HG03432 (cell line): Measurements from ENCODE around the gene CERS1.

Source experiments
- ATAC-seq: cut with Tn5 transposase; IDR thresholded peaks from one replicate; pipeline ENCODE4 v1.9.1; 2021; ENCODE audit warnings: mild to moderate bottlenecking, moderate library complexity; ENCODE audit not compliant: unreplicated experiment

CERS1 gene

DNA sequence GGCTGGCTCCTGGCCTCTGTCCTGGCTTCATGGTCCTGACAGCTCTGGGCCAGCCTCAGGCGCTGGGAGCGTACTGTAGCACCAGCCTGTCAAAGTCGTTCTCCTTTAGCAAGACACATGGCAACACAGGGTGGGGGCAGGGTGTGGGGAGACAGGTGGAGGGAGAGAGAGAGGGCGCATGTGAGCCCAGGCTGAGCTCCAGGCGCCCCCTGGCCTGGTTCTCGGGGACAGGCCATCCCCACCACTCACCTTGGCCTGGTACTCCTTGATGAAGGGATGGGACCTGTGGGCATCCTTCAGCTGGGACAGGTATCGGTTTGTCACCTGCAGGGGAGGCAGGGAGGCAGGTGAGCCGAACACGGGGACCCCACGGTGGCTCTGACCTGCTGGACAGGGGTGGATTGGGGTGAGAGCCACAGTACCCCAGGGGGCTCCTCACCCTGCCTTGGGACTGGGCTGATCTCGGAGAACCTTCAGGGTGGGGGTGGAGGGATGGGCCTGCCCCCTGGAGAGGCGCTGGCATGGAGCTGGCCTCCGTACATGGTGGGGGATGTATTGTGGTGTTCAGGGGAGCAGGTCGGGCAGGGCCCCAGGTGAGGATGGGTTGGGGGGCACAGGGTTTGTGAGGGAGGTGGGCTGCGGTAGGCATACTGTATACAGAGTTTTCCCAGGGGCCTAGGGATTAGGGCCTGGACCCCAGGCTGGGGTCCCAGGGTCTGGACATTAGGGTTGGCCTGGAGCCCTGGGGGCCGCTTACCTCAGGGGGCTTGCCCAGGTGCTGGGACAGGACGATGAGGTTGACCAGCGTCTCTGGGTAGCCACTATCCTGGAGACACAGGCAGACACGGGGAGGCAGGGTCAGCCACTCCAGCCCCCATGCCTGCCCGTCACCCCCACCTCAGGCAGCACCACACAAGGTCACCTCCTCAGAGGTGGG, 3.9 kb upstream of the CERS1 start:
- ATAC-seq = no peak

DNA sequence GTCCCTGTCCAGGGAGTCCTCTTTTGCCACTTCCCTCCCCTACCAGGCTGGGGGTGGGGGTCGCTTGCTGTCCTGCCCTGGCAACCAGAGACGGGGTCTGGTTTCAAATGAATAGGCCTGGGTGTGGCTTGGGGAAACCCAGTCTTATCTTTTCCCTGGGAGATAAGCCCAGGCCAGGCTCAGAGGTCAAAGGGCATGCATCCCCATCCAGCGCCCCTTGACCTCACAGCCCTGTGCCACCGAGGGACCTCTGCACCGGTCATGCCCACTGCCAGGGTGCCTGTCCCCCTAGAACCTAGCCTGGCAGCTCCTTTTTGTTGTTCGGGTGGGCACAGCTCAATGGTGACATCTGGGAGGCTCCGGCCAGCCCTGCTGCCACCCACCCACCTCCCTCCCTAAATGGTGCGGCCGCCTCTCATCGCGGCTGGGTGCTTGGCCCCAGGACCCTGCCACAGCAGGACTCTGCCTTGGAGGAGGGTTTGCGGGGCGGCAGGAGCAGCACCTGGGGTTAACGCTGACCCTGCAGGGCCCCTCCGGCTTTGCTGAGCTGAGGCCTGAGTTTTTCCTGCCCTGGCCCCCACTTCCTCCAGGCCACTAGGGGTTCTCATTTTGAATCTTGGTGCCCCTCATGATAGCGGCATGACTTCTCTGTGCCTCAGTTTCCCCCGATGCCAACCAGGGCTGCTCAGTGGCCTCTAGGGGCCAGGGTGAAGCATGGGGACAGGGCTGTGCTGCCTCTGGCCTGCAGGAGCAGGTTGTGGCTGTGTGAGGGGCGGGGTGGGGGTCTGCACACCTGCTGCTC, 2.9 kb upstream of the CERS1 start:
- ATAC-seq = no peak

DNA sequence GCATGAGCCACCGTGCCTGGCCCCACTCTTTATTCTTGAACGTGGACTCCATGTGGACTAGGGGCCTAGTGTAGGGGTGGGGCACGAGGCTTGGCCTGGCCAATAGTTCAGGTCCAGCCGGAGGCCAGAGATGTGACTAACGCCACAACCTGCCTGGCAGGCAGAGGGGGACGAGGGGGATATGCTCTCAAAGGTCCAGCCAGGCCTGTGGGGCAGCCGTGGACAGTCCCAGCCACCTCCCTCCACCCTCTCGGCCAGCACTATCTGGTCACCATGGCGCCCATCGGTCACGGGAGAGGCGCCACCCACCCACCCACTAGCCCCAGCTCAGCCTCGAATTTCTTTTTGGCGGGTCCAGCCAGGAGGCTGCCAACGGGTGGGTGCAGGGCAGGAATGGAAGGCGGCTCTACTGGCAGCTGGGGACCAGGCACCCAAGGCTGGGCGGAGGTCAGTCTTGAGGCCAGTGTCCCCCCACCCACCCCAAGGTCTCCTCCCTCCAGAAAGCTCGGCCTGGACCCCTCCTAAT, 2.2 kb upstream of the CERS1 start:
- no peak for ATAC-seq

DNA sequence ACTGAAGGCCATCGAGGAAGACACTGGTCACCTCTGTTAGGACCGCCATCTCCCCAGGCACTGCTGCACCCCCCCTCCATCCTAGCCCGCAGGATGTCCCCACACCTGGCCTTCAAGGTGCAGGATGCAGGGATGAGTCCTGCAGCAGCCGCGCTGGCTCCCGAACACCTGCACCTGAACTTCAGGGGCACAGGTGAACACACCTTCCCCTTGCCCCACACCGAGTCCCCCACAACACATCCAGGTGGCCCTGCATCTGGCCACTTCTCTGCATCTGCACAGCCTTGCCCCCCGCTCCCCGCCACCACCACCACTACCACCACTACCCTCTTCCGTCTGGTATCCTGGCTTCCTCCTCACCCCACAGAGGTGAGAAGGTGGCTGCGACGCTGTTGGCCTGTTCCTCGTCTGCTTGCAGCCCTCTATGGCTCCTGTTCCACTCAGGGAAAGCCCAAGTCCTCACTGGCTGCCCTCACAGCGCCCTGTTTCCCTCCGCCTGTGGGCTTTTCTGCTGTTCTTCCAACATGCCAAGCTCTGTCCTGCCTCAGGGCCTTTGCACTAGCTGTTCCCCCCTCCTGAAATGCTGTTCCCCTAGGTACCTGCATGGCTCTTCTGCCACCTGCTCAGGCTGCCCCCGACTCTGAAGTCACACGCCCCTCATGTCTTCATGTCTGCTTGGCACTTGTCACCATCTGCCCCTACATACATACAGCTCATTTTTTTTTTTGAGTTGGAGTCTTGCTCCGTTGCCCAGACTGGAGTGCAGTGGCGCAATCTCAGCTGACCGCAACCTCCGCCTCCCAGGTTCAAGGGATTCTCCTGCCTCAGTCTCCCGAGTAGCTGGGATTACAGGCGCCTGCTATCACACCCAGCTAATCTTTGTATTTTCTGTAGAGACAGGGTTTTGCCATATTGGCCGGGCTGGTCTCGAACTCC, 1.4 kb upstream of the CERS1 start:
- no peak for ATAC-seq

DNA sequence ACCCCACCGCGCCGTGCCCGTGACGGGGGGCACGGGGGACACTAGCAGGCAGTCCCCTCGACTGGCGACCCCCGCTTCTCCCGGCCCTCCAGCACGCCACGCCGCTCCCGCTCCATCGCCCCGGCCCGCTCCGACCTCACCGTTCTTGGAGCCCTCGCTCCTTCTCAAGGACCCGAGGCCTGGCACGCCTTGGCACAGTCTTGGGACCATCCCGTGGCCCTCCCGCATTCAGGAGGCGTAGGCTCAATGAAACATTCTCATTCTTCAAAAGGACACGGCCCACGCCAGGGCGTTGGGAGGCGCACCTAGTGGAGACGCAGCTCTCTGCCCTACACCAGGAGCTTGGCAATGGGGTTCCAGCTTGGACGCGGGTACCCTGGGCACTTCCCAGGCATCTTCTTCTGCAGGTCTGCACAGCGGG, 473 bp upstream of the CERS1 start:
- ATAC-seq = no peak

DNA sequence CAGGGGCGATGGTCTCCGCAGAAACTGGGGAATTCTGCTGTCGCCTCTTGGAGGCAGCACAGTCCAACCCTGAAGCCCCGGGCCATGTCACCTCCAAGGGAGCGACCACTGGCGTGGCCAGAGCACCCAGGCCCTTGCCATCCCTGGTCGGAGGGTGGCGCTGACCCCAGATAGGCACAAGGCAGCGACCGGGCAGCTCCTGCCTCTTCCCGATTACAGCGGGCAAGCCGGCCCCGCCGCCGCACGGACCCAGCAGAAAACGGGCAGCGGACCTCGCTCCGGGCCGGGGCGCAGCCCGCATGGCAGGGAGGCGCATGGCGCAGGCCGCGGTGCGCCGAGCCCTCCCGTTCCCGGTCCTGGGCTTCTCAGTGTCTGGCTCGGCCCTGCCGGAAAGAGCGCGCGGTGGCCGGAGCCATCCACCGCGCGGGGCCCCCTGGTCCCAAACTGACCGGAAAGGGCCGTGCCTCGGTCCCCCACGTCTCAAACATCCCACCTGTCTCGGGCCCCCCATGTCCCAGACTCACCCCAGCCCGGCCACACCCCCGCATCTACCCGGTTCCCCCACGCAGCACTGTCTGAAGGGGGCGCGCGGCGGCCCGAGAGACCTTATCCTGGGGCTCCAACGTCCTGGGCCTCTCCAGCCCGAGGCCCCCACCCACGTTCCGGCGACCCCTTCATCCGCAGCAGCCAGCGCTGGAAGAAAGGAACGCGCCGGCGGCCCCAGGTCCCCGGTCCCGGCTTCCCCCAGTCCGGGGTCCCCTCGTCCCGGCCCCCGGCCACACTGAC, 727 bp downstream of the CERS1 start:
- no peak for ATAC-seq

DNA sequence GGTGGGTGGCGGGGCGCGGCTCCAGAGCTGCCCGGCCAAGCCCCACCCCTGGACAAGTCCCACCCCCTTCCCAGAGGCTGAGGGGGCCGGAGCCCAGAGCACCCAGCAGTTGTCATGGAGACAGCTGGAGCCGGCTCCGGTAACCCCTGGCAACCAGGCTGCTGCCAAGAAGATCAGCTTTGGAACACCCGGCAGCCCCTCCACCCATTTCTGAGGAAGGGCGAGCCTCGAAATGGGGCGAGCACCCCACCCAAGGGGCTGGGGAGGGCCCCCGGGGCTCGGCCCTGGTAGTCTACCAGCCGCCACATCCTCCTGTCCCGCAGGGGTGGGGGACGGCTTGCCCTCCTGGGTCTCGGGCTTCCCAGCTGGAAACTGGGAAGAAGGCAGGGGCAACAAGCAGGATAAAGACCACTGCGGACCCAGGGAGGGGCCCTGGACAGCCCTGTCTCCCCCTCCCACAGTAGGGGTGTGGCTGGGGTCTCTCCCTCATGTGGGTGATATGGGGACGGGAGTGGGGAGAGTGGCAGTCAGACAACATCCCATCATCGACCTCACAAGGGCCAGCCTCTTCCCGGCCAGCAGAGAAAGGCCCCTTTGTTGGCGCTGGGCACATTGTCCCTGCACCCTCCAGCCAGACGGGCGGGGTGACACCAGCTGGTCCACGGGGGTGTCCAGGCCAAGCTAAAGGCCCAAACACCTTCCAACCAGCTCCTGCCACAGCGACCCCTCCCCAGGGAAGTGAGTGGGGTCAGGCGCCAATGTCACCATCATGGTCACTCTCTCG, 1.5 kb downstream of the CERS1 start:
- ATAC-seq = no peak

DNA sequence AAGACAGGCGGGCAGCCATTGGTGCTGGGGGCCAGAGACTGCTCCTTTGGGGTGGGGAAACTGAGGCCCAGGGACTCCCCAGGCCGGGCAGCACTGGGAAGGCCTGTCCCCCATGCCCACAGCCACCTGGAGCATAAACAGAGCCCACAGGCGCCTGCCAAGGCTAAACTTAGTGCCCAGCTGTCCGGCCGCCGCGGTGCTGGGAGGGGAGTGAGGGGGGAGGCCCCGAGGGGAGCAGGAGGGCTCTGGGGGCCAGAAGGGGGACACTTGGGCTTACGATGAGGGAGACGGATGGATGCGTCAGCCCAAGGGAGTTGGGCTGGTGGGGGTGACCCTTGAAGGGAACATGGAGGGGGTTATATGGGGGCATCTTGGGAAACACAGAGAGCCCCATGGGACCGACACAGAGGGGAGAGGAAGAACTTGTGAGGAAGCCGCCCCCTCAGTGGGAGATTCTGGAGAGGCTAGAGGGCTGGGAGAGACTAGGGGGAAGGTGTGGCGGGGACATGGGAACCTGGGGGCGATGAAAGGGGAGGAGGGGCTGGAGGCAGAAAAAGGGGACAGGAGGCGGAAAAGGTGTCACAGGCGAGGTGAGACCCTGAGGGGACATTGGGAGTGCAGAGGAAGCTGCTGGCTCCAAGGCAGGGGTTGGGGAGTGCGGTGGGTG, 2.2 kb downstream of the CERS1 start:
- ATAC-seq = no peak

DNA sequence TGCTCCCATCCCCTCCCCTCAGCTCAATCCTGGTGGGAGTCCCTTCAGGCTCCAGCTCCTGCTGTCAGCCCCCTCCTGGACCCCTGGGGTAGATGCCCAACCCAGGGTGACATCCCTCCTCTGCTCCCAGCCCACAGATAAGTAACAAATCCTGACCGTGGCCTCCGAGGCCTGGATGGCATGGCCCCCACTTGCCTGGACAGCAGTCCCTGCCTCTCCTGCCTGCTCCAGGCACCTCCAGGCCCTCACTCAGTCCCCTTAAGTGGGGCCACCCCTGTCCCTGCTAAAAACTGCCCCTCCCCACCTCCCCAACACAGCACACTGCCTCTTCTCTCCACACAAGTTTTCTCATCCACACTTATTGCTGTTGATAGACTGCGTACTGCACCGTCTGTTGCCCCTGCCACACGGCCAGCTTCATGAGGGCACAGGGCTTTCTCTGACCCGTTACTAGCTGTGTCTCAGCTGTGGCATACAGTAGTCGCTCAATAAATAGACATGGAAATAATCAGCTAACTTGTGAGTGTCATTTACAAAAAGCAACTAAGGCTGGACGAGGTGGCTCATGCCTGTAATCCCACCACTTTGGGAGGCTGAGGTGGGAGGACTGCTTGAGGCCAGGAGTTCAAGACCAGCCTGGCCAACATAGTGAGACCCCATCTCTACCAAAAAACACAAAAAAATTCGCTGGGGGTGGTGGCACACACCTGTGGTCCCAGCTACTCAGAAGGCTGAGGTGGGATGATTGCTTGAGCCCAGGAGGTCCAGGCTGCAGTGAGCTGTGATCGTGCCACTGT, 5.8 kb downstream of the CERS1 start:
- ATAC-seq = no peak

DNA sequence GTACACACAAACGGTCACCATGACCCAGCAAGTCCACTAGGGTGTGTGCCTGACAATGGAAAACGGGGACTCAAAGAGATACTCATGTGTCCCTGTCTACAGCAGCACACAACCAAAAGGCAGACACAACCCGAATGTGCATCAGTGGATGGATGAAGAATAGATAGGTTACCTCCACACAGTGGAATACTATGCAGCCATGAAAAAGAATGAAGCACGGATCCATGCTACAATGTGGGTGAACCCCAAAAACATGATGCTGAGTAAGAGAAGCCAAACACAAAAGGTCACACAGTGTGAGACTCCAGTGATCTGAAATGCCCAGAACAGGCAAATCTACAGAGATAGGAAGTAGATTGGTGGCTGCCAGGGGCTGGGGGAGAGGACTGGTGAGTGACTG, 9.0 kb downstream of the CERS1 start:
- ATAC-seq = no peak

DNA sequence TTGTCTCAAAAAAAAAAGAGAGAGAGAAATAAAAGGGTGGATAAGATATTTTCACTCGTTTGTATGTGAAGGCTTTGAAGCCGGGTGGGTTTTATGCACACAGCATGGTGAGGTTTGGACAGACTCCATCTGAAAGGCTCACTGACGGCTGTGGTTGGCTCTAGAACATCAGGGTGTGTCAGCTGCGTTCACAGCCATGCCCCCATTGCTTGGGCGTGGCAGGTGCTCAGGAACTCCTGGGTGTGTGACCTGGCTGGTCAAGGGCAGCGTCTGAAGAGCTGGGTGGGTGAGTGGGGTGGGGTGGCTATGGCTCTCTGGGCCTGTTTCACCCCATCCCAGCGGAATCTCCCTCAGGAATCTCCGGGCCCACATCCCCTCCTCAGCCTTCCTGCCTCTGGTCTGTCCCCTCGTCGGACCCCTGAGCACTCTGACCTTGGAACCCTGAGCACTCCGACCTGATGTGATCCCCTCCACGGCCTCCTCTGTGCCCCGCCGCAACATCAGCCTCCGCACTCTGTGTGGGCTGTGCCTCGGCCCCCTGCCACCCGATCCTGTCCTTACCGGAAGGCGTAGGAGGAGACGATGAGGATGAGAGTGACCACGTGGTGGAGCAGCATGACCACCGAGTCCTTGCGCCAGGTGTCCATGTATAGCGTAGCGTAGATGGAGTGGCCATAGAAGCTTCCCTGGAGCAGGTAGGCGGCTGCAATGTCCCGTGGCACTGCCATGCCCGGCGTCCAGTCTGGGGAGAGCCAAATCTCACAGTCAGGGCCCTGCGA, 12.2 kb downstream of the CERS1 start:
- ATAC-seq = no peak

DNA sequence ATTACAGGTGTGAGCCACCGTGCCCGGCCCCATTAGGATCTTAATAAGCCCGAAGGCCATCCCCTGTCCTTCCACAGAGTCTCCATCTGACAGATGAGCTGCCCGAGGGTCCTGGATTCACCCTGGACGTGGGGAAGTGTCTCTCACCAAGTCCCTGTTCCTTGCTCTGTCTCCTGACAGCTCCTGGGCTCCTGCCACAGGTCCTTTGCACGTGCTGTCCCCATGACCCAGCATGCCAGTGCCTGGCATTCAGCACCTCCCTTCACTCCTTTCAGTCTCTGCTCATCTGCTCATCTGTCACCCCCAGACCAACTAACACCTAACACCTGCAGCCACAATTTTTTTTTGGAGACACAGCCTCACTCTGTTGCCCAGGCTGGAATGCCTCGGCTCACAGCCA, 14.5 kb downstream of the CERS1 start:
- no peak for ATAC-seq

DNA sequence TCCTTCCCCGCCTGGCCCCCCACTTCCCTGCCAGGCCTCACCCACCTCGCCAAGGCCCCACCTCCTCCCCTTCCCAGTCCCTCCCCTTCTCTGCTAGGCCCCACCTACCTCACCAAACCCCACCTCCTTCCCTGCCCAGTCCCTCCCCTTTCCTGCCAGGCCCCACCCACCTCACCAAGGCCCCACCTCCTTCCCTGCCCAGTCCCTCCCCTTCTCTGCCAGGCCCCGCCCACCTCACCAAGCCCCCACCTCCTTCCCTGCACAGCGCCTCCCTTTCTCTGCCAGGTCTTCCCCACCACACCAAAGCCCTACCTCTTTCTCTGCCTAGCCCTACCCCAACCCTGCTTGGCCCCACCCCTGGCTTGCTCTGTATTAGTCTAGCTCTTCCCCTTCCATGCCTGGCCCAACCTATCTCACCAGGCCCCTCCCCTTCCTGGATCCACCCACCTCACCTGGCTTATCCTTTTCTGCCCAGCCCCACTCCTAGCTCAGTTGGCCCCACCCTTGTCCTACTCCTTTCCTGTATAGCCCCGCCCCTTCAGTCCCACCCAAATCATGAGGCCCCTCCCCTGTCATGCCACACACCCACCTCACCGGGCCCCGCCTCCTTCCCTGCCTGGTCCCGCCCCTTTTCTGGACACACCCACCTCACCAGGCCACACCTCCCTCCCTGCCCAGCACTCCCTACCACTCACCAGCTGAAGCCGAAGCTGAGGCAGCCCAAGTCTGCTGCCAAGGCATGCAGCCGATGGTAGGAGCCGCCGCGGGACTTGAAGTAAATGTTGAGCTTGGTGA, 16.2 kb downstream of the CERS1 start:
- ATAC-seq = no peak

DNA sequence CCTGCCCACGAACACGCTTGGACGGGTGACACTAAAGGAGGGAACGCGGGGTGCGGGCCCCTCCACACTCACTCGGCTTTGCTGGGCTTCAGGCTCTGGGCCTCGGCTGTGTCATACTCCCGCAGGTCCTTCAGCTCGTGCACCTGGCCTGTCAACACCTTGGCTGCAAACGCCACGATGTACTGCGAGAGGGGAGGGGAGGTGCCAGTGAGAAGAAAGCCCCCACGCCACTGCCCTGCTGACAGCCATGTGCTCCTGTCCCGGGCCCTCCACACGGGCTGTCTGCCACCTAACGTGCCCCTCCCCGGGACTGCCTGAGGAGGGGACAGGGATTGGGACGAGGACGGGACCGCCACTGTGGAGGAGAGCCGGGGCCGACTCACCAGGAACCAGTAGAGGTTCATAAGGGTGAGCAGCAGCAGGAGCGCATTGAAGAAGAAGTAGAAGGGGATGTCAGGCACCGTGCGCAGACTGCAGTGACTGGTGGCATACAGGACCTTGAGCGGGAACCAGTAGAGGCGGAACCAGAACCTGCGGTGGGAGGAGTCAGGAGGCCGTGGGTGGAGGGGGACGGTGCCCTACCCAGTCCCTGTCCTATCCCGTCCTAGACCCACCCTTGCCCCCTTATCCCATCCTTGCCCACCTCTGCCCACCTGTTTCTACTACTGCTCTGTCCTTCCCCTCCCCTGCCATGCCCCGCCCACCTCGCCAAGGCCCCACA, 16.9 kb downstream of the CERS1 start:
- no peak for ATAC-seq

DNA sequence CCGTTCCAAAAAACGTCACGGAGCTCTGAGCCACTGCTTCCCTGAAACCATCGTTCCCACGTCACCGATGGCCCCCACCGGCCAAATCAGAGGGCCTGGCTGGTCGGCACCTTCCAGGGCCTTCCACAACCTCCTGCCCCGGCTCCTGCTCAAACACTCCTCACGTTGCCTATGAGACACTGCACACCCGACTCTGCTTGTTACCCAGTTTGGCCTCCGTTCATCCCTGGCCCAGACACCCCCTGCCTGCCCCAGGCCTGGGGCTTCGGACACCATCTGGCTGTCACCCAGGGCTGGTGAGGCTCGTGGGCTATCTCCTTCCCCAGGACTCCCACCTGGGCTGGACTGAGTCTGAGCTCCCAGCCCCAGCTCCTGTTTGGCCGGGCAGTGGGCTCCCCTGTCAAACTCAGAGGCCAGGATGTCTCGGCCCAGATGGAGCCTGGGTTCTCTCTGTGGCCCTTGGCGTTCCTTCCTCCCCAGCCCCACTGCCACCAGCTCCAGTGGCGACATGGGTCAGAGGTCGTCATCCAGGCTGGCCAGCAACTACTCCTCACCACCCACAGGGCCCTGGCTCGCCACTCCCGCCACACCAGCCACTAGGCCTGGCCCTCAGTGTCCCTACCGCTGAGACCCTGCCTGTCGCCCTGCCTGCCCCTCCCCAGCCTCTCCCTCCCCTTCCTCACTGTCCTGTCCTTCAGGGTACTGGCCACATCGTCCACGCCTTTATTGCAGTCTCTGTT, 17.7 kb downstream of the CERS1 start:
- no peak for ATAC-seq
